Measurements from ENCODE around the gene RRP12. TPM values are rescaled to one million over a fixed set of nuclear protein-coding genes. Genes with fewer than 3 reads are reported as not detected.
A peak's percentile ranks its signal among the peaks of the same experiment; 100 is the strongest.
"Not testable (repeated sequence)": the region's sequence is repeated elsewhere in the genome, so short reads cannot be mapped to it uniquely, and the experiment has no call there.

Gene RRP12
- total RNA-seq, 4 donors from 2014 or later: 14.6 to 30.9 (median 22.6) TPM

DNA sequence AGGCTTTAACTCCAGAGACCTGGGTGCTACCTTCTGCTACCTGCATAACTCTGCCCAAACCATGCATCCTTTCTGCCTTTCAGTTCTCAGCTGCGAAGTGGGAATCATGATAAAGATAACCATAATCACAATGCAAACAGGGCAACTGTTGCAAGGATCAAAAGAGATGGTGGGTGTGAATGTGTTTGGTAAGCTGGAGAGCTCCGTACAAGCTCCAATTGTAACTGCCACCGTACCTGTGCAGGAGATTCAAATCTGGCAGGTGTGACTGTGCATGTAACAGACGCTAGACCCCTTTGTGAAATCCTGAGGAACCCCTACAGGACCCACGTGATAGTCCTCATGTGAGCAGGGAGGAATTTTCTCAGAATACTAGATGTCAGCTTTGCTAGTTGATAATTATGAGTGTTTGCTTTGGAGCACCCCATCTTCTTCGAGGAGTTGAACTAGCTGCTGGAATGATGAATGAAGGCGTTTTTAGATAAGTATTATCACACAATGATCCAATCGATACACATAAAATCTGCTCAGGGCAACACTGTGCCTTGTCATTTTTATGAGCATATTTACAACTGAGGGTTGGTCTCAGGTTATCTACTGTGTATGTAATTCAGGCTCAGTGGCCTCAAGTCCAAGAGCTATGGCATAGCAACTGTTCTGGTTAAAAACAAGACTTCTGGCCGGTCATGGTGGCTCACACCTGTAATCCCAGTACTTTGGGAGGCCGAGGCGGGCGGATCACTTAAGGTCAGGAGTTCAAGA lies 51.2 kb downstream of the RRP12 start:
- no peak overlapping the region for H3K4me3 ChIP-seq (ENCODE audit: low read depth, poor library complexity, severe bottlenecking)
- 87 to 90% methylated on average over 12 of the region's 12 CpGs for WGBS, 2 donors

DNA sequence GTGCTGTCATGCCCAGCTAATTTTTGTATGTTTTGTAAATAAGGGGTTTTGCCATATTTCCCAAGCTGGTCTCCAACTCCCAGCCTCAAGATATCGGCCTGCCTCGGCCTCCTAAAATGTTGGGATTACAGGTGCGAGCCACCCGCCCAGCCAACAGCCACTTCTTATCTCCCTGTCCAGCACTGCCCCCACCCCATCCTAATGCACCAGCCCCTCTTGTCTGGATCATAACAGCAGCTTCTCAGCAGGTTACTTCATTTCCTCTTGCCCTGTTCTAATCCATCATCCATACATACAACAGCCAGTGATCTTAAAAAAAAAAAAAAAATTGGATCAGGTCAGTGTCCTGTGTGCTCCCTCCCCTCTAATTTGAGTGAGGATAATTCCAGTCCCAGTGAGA lies 53.8 kb downstream of the RRP12 start:
- 95 to 99% methylated on average over 4 of the region's 4 CpGs for WGBS, 2 donors

More for the DNA sequence above, 51.2 kb downstream of the RRP12 start:
- no peak for DNase-seq (ENCODE audit: low spot score in 2 of 2)
- TF ChIP-seq, protein P1, sequence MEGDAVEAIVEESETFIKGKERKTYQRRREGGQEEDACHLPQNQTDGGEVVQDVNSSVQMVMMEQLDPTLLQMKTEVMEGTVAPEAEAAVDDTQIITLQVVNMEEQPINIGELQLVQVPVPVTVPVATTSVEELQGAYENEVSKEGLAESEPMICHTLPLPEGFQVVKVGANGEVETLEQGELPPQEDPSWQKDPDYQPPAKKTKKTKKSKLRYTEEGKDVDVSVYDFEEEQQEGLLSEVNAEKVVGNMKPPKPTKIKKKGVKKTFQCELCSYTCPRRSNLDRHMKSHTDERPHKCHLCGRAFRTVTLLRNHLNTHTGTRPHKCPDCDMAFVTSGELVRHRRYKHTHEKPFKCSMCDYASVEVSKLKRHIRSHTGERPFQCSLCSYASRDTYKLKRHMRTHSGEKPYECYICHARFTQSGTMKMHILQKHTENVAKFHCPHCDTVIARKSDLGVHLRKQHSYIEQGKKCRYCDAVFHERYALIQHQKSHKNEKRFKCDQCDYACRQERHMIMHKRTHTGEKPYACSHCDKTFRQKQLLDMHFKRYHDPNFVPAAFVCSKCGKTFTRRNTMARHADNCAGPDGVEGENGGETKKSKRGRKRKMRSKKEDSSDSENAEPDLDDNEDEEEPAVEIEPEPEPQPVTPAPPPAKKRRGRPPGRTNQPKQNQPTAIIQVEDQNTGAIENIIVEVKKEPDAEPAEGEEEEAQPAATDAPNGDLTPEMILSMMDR (IDR thresholded peaks at IDR 0.05): no peak
- TF ChIP-seq POLR2A (IDR thresholded peaks at IDR 0.05): no peak
- intact Hi-C loops (cut with DNase I; ENCODE audit: low total_unique reads): no loop called here

DNA sequence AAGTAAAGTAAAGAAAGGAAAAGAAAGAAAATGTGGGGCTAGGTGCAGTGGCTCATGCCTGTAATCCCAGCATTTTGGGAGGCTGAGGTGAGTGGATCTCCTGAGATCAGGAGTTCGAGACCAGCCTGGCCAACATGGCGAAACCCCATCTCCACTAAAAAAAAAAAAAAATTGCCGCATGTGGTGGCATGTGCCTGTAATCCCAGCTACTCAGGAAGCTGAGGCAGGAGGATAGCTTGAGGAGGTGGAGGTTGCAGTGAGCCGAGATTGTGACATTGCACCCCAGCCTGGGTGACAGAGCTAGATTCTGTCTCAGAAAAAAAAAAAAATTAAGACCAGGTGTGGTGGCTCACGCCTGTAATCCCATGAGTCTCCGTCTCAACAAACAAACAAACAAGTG lies 57.5 kb downstream of the RRP12 start:
- intact Hi-C loops (cut with DNase I; ENCODE audit: low total_unique reads); H3K4me3 ChIP-seq (ENCODE audit: low read depth, poor library complexity, severe bottlenecking); DNase-seq (ENCODE audit: low spot score in 2 of 2): not testable (repeated sequence)
- WGBS, 2 donors: 85 to 86% methylated on average over 6 of the region's 6 CpGs

More for the DNA sequence above, 53.8 kb downstream of the RRP12 start:
- intact Hi-C loops (cut with DNase I; ENCODE audit: low total_unique reads): no loop called here
- DNase-seq (ENCODE audit: low spot score in 2 of 2): no peak
- H3K4me3 ChIP-seq (ENCODE audit: low read depth, poor library complexity, severe bottlenecking): no peak overlapping the region
- TF ChIP-seq, protein P1 (IDR thresholded peaks at IDR 0.05): no peak
- TF ChIP-seq POLR2A (IDR thresholded peaks at IDR 0.05): no peak

DNA sequence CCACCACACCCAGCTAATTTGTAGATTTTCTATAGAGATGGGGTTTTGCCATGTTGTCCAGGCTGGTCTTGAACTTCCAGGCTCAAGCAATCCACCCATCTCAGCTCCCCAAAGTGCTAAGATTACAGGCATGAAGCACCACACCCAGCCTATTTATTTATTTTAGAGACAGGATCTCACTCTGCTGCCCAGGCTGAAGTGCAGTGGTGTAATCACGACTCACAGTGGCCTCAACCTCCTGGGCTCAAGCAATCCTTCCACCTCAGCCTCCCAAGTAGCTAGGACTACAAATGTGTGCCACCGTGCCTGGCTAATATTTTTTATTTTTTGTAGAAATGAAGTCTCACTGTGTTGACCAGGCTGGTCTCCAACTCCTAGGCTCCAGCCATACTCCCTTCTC lies 59.7 kb downstream of the RRP12 start:
- TF ChIP-seq, protein P1 (IDR thresholded peaks at IDR 0.05): no peak
- no peak for TF ChIP-seq POLR2A (IDR thresholded peaks at IDR 0.05)
- intact Hi-C loops (cut with DNase I; ENCODE audit: low total_unique reads): no loop called here
- 76 to 81% methylated on average over 2 of the region's 2 CpGs for WGBS, 2 donors
- H3K4me3 ChIP-seq (ENCODE audit: low read depth, poor library complexity, severe bottlenecking): no peak overlapping the region
- no peak for DNase-seq (ENCODE audit: low spot score in 2 of 2)

DNA sequence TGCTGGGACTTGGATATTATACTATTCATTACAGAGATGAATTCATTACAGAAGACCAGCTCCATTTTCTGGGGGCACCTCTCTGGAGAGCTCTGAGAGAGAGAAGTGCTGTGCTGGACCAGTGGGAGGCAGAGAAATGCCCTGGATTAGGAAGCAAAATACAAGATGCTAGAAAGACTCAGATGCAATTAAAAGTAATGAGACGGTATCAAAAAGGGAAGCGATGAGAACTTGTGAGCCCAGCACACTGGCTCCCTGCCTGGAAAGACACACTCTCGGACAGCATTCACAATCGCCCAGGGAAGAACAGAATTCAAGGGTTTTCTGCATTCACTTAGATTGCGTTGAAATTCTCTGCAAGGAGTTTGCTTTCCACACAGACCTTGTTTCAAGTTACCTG lies 63.1 kb downstream of the RRP12 start:
- DNase-seq (ENCODE audit: low spot score in 2 of 2): no peak
- 38 to 47% methylated on average over 5 of the region's 5 CpGs for WGBS, 2 donors
- TF ChIP-seq POLR2A (IDR thresholded peaks at IDR 0.05): no peak
- TF ChIP-seq, protein P1 (IDR thresholded peaks at IDR 0.05): no peak
- H3K4me3 ChIP-seq (ENCODE audit: low read depth, poor library complexity, severe bottlenecking): no peak overlapping the region
- intact Hi-C loops (cut with DNase I; ENCODE audit: low total_unique reads): loop anchor here (10.0 kb wide), 1 partner anchor 63 kb away; no protein-coding TSS in a partner anchor

DNA sequence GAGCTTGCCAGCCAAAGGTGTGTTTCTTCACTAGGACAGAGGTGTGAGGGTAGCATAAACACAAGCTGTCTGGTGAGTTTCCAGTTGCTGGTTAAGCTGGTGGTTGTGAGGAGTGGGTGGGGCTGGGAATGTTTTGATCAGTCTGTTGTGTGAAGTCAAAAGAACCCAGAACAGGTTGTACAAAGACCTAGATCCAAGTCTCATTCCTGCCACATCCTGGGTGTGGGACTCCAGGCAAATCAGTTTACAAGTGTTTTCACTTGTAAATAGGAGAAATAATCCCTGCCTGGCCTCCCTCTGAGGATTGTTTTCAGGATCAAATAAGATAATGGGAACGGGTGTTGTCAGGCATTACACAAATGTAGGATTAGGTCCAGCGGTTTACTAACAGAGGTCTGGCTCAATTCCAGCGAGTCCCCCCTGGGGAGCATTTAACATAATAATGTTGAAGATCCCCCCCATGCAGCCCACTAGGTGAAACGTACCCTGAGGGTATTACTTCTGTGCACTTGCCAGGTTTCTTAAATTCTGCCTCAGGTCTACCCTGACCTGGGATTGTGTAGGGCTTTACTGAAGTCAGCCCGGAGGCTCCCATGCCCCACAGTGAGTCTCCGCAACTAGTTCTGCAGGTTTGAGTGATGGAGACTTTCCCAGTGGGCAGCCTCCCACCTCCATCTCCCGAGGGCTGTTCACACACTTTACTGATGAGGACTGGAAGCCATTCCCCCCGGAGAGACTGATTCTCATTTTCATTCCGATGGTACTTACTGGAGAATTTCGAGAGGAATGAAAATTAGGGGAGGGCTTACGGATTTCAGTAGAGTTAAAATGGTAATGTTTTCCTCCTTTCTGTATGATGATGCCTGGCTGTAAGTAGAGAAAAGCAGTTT lies 64.0 kb downstream of the RRP12 start:
- no peak for TF ChIP-seq POLR2A (IDR thresholded peaks at IDR 0.05)
- TF ChIP-seq, protein P1 (IDR thresholded peaks at IDR 0.05): no peak
- H3K4me3 ChIP-seq (ENCODE audit: low read depth, poor library complexity, severe bottlenecking): no peak overlapping the region
- intact Hi-C loops (cut with DNase I; ENCODE audit: low total_unique reads): loop anchor here (10.0 kb wide), 1 partner anchor 62 kb away; no protein-coding TSS in a partner anchor
- DNase-seq (ENCODE audit: low spot score in 2 of 2): peak; percentile 82 to 87
- 16 to 20% methylated on average over 11 of the region's 11 CpGs for WGBS, 2 donors
